Left ventricle myocardium superior (tissue), 1 donor: ENCODE measurements around the gene WDR1. TPM values are rescaled to one million over a fixed set of nuclear protein-coding genes. Genes with fewer than 3 reads are reported as not detected.

Source experiments
- ATAC-seq: fragments of 200-7000 bp; cut with Tn5 transposase; one replicate; pipeline ENCODE4 v1.9.1; 2020; ENCODE audit warnings: mild to moderate bottlenecking, moderate library complexity
- DNase-seq: peaks from one replicate; pipeline ENCODE4 v3.0.0-alpha.2; 2020
- intact Hi-C: fragments of 100-400 bp; cut with micrococcal nuclease; formaldehyde crosslinking; loops from one replicate; pipeline ENCODE4 v1.11.0; 2022
- total RNA-seq: library from RNA; stranded (reverse); fragmentation: NEBNext Ultra II Directional; extraction: Animal tissue kit (Norgen Biotek cat#: 25700); gene quantifications from one replicate; pipeline ENCODE4 v1.2.1, GENCODE V29; 2021
- donor health status: DM: no; HTN: yes; CAD: no; lungs with severe emphysema.

Gene WDR1
- total RNA-seq, 1 donor from 2014 or later = 182 TPM

- intact Hi-C loops = no loop called here
- no peak for ATAC-seq
- no peak for DNase-seq
These were observed 904 bp upstream of the WDR1 start for GRCh38 chr4:10117359-10118047.

DNA sequence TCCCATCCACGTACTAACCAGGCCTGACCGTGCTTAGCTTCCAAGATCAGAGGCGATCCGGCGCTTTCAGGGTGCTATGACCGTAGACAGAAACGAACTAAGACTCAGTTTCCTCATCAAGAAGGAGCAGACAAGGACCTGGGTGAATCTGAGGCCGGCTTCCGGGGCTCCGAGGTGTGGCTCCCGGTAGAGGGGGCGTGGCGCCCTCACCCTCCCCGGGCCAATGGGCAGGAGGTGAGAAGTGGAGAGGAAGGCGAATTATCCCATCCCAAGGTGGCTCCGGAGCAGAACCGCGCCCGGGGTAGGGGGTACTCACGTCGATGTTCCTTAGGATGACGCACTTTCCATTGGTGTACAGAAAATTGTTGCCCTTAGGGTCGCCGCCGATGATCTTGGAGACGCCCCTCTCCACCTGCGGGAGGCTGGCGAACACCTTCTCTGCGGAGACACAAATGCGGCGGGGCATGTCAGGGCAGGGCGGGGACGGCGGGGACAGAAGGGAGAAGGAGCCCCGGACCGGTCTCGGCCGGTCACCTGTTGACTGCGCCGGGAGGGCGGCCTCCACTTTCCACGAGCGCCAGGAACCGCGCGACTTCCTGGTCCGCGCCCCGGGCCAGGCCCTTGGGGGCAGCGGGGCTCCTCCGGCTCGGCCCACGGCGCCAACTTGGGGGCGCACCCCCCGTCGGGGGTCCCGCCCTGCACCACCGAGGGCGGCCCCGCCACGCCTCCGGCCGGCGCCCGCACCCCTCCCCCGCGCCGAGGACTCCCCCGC, 616 bp downstream of the WDR1 start:
- peak; percentile 60 for ATAC-seq
- DNase-seq = peak; percentile 72

DNA sequence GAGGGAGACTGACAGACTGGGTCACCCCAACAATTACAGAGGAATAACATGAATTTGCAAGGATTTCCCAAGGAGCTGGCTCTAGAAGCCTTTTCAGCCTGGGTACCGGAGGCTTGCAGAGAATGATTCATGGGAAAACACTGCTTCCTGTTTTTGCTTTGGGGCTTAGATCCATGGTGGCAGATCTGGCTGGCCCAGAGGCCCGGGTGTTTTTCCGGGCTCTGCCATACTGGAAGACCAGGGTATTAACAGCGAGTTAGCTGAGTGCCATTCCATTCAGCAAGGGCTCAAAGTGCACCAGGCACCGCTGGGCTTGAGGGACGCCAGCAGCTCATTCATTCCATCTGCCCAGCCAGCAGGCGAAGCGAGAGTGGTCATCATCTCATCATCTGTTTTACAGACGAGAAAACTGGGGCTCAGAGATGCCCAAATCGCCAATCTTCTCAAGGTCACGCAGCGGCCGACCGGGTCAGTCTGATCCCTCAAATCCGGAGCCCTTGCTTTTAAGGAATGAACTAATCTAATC, 1.3 kb downstream of the WDR1 start:
- DNase-seq (no peak), ATAC-seq (no peak)
- intact Hi-C loops = no loop called here

More for the DNA sequence above, 616 bp downstream of the WDR1 start:
- intact Hi-C loops = no loop called here

DNA sequence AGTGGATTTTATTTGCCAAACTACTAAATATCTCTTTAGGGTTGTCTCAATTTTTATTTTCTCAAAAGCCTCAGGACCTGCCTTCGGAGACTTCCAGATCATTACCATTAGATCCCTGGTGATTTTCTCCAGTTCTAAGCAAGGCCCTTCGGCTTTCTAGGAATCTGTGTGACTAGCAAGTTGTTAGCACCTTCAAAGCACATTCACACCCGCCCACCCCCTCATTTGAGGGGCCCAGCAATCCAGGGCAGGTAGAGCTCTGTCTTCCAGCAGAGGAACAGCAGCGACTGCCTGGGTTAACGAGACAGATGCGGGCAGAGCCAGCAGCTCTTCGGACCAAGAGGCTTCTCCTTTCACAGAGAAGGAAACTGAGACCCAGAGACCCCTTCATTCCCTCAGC, 2.0 kb downstream of the WDR1 start:
- intact Hi-C loops = no loop called here
- ATAC-seq (no peak), DNase-seq (no peak)

DNA sequence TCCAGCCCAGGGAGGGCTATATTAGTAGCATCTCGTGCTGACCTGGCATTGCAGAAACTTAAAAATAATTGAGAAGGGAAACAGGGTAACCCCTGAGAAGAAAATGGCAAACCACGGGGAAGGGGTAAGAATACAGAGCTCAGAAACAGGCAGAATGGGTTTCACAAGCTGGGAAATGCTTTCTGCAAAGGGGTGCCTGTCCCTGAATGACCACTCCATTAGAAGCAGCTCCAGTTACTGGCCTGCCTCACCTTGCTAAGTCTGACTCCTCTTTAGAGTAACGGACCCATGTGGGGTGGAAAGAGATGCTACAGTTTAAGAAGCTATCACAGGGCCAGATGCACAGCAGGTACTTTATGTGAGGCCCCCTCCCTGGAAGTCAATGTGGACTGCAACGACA, 2.5 kb downstream of the WDR1 start:
- ATAC-seq = no peak
- no peak for DNase-seq
- intact Hi-C loops = no loop called here

DNA sequence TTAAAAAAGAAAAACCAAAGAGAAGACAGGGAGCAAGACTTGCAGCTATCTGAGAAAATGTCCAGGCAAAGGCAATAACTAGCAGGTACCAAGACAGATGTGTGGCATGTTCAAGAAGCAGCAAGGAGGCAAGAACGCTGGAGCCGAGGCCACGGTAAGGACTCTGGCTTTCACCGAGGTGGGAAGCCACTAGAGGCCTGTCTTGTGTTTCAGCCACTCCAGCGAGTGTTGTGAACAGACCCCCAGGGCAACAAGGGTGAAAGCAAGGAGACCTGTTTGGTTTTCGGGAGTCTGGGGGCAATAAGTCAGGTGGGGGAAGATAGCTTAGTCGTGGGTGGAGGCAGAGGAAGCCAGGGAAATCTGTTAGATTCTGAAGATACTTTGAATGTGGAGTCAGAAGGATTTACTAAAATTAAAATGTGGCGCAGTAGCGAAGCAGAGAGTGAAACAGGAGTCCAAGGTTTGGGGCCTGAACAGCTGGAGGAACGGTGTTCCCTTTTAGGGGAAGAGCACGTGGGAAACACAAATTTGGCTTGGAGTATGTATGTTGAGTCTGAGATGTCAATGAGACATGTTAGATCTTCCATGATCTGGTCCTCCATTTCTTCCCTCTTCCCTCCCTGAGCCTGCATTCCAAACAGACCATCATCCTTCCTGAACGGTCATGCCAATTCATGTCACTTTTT, 3.1 kb downstream of the WDR1 start:
- intact Hi-C loops = no loop called here
- DNase-seq (no peak), ATAC-seq (no peak)

DNA sequence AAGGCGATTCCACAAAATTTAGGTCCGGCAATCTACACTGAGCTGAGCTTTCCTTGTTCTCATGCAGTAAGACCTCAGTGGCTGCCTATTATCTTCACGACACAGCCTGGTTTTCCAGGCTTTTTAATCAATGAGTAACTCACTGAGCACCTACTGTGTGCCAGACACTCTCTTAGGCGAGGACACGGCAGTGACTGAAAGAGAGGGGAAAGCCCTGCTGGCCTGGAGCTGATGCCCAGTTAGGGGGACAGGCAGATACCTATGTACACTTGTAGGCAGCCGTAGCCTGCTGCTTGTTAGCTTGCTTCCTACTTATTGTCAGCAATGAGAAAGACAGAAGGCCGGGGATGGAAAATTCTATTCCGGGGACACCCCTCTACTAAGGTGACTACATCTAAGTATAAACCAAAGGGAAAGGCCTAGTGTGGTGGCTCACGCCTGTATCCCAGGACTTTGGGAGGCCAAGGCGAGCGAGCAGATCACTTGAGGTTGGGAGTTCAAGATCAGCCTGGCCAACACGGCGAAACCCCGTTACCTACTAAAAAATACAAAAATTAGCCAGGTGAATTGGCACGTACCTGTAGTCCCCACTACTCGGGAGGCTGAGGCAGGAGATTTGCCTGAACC, 3.8 kb downstream of the WDR1 start:
- no peak for ATAC-seq
- DNase-seq = no peak
- intact Hi-C loops = no loop called here

DNA sequence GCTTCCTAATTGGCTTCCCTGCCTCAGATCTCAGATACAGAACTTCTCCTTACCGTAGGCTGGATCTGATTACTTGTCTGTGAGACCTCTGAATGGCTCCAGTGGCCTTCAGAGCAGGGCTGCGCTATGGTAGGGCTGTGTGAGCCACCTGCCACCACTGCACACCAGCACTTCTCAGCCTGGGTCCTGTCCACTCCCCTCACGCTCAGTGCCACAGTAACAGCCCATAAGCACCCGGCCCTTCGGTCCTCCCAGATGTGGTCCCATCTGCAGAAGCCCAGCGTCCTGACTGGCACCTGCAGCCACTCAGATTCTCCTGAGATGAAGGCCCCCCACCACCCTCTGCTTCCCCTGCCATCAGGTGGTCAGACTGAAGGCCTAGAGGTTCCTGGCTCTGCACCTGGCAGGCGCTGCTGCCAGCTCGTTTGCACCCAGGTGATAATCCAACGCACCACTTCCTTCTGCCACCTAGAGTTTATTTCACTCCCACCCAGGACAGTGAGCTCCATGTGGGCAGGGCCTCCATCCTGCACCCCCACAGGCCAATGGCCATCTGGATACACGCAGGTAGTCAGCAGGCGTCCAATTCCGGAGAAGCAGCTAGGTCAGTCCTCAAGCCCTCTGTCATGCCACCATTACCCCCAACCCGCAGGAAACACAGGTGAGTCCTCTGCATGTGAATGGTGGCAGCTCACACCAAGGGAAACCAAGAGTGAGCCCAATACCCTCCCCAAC, 5.4 kb downstream of the WDR1 start:
- ATAC-seq (no peak), DNase-seq (no peak)
- intact Hi-C loops = no loop called here

DNA sequence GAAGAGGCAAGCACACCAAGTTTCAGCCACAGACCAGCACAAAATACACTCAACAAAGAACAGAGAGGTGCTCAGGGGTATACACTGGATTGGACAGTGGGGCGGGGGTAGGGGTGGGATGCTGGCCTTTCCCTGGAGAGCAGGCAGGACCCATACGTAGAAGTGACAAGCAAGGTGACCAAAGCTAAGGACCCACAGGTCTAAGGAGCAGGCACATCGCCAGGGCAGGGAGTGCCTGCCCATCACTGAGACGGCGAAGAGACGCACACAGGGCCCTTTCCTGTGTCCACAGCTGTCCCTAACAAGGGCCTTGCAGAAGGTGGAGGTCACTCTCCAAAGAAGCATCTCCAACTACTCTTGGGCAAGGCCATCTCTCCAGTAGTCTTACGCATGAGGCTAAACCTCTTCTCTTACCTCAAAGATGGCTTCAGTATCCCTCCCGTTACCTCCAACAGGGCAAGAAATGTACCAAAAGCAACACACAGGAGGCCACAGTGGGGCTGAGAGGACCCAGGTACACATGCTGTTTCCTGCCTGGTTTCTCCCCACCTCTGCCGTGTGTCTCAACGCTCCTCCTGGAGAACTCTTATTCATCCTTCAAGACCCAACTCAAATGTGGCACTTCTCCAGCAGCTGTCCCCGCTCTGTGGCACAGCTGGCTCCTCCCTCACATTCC, 6.5 kb downstream of the WDR1 start:
- no peak for DNase-seq
- intact Hi-C loops = no loop called here
- ATAC-seq = no peak

DNA sequence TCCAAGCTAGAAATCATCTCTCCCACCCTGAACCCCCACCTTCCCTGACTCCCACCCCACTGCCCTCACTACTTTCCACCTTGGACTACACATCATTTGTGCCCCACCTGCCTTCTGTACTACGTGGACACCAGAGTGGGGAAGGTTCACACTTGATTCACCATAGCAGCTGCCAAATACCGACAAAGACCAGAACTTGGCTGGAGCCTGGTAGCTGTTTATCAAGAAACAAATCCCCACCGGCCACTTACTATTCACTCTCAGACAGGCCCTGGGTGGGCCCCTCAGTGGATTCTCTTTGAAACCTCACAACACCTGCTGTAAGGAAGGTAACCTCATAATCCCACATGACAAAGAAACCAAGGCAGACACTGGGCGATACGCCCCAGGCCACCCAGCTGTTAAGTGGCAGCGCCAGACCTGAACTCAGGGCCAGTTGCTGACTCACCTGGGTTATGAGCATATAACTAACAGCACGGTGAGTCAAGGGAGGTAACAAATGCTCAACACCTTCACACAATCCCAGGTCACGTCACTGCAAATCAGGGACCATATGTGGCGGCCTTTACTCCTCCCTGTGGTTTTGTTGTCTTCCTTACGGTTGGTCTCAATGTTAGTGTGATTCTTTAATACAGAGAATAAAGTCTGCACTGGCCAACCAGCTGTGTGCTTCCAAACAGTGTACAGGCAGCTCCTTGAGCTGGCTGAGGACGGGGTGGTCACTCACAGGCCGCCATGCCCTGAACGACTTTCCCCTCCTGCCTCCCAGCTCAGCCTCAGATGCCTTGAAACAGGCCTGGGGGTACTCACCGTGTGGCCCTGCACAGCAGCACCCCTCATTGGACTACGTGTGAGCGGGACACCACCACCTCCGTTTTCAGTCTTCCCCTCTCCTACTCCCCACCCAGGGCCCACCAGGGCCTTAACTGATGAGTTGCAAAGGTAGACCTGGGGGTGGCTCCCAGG, 7.5 kb downstream of the WDR1 start:
- DNase-seq (no peak), ATAC-seq (no peak)
- intact Hi-C loops = no loop called here

GRCh38 chr4:10108391-10108790, 8.2 kb downstream of the WDR1 start:
- ATAC-seq (peak; percentile 3), DNase-seq (no peak)
- intact Hi-C loops = no loop called here

GRCh38 chr4:10107111-10108091, 9.2 kb downstream of the WDR1 start:
- no peak for DNase-seq
- ATAC-seq = peak; percentile 25
- intact Hi-C loops = no loop called here

GRCh38 chr4:10106421-10107039, 10.1 kb downstream of the WDR1 start:
- peak; percentile 64 for DNase-seq
- intact Hi-C loops = no loop called here
- peak; percentile 72 for ATAC-seq

DNA sequence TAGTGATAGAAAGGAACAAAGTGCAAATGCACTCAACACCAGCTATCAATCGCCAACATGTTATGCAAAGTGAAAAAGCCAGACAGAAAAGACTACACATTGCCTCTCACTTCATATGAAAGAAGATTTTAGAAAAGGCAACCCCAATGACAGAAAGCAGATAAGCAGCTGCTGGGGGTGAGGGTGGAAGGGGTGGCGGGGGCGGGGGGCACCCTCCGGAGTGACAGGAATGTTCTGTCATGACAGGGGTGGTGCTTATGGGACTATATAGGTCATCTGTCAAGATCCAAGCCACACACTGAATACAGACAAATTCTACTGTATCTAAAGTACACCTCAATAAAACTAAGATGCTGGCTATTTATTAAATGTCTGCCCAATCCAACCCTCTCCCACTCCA, 10.7 kb downstream of the WDR1 start:
- DNase-seq (no peak), ATAC-seq (no peak)
- intact Hi-C loops = no loop called here

DNA sequence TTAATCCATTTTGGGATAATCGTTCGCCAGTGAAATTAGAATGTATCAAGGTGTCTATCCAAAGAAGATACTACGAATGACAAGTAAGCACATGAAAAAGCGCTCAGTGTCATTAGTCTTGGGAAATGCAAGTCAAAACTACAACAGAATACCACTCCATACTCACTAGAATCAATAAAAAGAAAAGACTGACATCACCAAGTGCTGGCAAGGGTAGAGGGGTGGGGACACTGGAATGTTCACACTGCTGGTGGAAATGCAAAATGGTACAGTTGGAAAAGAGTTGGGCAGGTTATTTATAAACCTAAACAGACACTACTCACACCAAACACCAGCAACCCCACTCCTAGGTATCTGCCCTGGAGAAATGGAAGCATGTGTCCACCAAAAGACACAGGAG, 11.2 kb downstream of the WDR1 start:
- DNase-seq (no peak), ATAC-seq (no peak)
- intact Hi-C loops = no loop called here

- DNase-seq (no peak), ATAC-seq (no peak)
These were observed 11.7 kb downstream of the WDR1 start for GRCh38 chr4:10104991-10105276.

More at GRCh38 chr4:10104991-10105276, 11.7 kb downstream of the WDR1 start:
- intact Hi-C loops = no loop called here
